Measurements from ENCODE around the gene CHI3L1. TPM values are rescaled to one million over a fixed set of nuclear protein-coding genes. Genes with fewer than 3 reads are reported as not detected.
A peak's percentile ranks its signal among the peaks of the same experiment; 100 is the strongest.

Gene CHI3L1
- polyA plus RNA-seq, 1 donor, result 1.1 TPM

GRCh38 chr1:203206129-203206687, 19.7 kb upstream of the CHI3L1 start:
- DNase-seq (ENCODE audit: low read depth), result no peak

GRCh38 chr1:203204756-203205155, 18.3 kb upstream of the CHI3L1 start:
- DNase-seq (ENCODE audit: low read depth), result no peak

- peak; percentile 4 for DNase-seq (ENCODE audit: low read depth)
These were observed 16.1 kb upstream of the CHI3L1 start for GRCh38 chr1:203202431-203203245.

GRCh38 chr1:203201516-203202205, 15.2 kb upstream of the CHI3L1 start:
- DNase-seq (ENCODE audit: low read depth), result no peak

- no peak for DNase-seq (ENCODE audit: low read depth)
These were observed 14.4 kb upstream of the CHI3L1 start for GRCh38 chr1:203200916-203201315.

- peak; percentile 11 for DNase-seq (ENCODE audit: low read depth)
These were observed 13.5 kb upstream of the CHI3L1 start for GRCh38 chr1:203199816-203200571.

GRCh38 chr1:203199481-203199815, 12.9 kb upstream of the CHI3L1 start:
- DNase-seq (ENCODE audit: low read depth), result no peak

- DNase-seq (ENCODE audit: low read depth), result no peak
These were observed 12.5 kb upstream of the CHI3L1 start for GRCh38 chr1:203199002-203199401.

GRCh38 chr1:203197625-203198024, 11.1 kb upstream of the CHI3L1 start:
- DNase-seq (ENCODE audit: low read depth), result no peak

GRCh38 chr1:203196371-203196770, 9.9 kb upstream of the CHI3L1 start:
- no peak for DNase-seq (ENCODE audit: low read depth)

- DNase-seq (ENCODE audit: low read depth), result no peak
These were observed 4.4 kb upstream of the CHI3L1 start for GRCh38 chr1:203190949-203191348.

GRCh38 chr1:203189951-203190352, 3.4 kb upstream of the CHI3L1 start:
- no peak for DNase-seq (ENCODE audit: low read depth)

GRCh38 chr1:203188686-203189232, 2.3 kb upstream of the CHI3L1 start:
- no peak for DNase-seq (ENCODE audit: low read depth)

GRCh38 chr1:203187689-203188264, 1.3 kb upstream of the CHI3L1 start:
- no peak for DNase-seq (ENCODE audit: low read depth)

- no peak for DNase-seq (ENCODE audit: low read depth)
These were observed 791 bp upstream of the CHI3L1 start for GRCh38 chr1:203187304-203187685.

- no peak for DNase-seq (ENCODE audit: low read depth)
These were observed 436 bp downstream of the CHI3L1 start for GRCh38 chr1:203186091-203186445.

- DNase-seq (ENCODE audit: low read depth), result no peak
These were observed 919 bp downstream of the CHI3L1 start for GRCh38 chr1:203185585-203185984.

GRCh38 chr1:203185061-203185461, 1.4 kb downstream of the CHI3L1 start:
- no peak for DNase-seq (ENCODE audit: low read depth)

GRCh38 chr1:203184467-203184866, 2.0 kb downstream of the CHI3L1 start:
- DNase-seq (ENCODE audit: low read depth), result no peak

GRCh38 chr1:203183828-203184227, 2.7 kb downstream of the CHI3L1 start:
- no peak for DNase-seq (ENCODE audit: low read depth)

- no peak for DNase-seq (ENCODE audit: low read depth)
These were observed 4.0 kb downstream of the CHI3L1 start for GRCh38 chr1:203182387-203182953.

Measured in forelimb muscle (tissue), 1 donor.